CD4-positive, alpha-beta T cell treated with Interleukin-15 for 1 hour (primary cell): ENCODE data around the gene LCE2B.
"Not testable (repeated sequence)": the region's sequence is repeated elsewhere in the genome, so short reads cannot be mapped to it uniquely, and the experiment has no call there.

ENCODE experiments used
- DNase-seq: peaks from one replicate; pipeline ENCODE4 v3.0.0-alpha.2; 2020

LCE2B gene

GRCh38 chr1:152685823-152686222 is at the start of gene LCE2B:
LCE2B (plus strand) TSS chr1:152686123; CDS start chr1:152686844, 721 bp downstream.
- DNase-seq: not testable (repeated sequence)

- no peak for DNase-seq
Observed at GRCh38 chr1:152640351-152640750, 45.6 kb upstream of the LCE2B start.

- DNase-seq: no peak
Observed at GRCh38 chr1:152643945-152644344, 42.0 kb upstream of the LCE2B start.

- no peak for DNase-seq
Observed at GRCh38 chr1:152645146-152645545, 40.8 kb upstream of the LCE2B start.

GRCh38 chr1:152646656-152647055 is 39.3 kb upstream of the LCE2B start:
- DNase-seq: no peak

- DNase-seq: no peak
Observed at GRCh38 chr1:152654110-152654509, 31.8 kb upstream of the LCE2B start.

GRCh38 chr1:152656459-152656858 is 29.5 kb upstream of the LCE2B start:
- no peak for DNase-seq

GRCh38 chr1:152657677-152658076 is 28.2 kb upstream of the LCE2B start:
- no peak for DNase-seq

- DNase-seq: no peak
Observed at GRCh38 chr1:152658649-152659048, 27.3 kb upstream of the LCE2B start.

- no peak for DNase-seq
Observed at GRCh38 chr1:152663098-152663497, 22.8 kb upstream of the LCE2B start, which contains the start of gene LCE2D. LCE2D (plus strand) TSS chr1:152663380; CDS start chr1:152664106, 726 bp downstream.

- not testable (repeated sequence) for DNase-seq
Observed at GRCh38 chr1:152666171-152666570, 19.8 kb upstream of the LCE2B start.

GRCh38 chr1:152667648-152668047 is 18.3 kb upstream of the LCE2B start:
- DNase-seq: no peak

GRCh38 chr1:152673016-152673415 is 12.9 kb upstream of the LCE2B start:
- no peak for DNase-seq

- DNase-seq: not testable (repeated sequence)
Observed at GRCh38 chr1:152674983-152675382, 10.9 kb upstream of the LCE2B start, which contains the start of gene LCE2C. LCE2C (plus strand) TSS chr1:152675279; CDS start chr1:152676016, 737 bp downstream.

GRCh38 chr1:152679459-152679858 is 6.5 kb upstream of the LCE2B start:
- DNase-seq: no peak

GRCh38 chr1:152681616-152682015 is 4.3 kb upstream of the LCE2B start:
- DNase-seq: no peak

- DNase-seq: no peak
Observed at GRCh38 chr1:152683846-152684245, 2.1 kb upstream of the LCE2B start.

GRCh38 chr1:152697701-152698600 is 12.0 kb downstream of the LCE2B start, which contains the start of gene LCE2A:
LCE2A (plus strand) TSS chr1:152698345; CDS start chr1:152698902, 557 bp downstream.
- DNase-seq: no peak

- DNase-seq: no peak
Observed at GRCh38 chr1:152699746-152700145, 13.8 kb downstream of the LCE2B start.

GRCh38 chr1:152707860-152708259 is 21.9 kb downstream of the LCE2B start, which contains the start of gene LCE4A:
LCE4A (plus strand) TSS chr1:152708160; CDS start chr1:152709076, 916 bp downstream.
- no peak for DNase-seq

GRCh38 chr1:152718238-152718637 is 32.3 kb downstream of the LCE2B start:
- no peak for DNase-seq

GRCh38 chr1:152725261-152725660 is 39.3 kb downstream of the LCE2B start:
- DNase-seq: no peak

GRCh38 chr1:152728986-152729385 is 43.1 kb downstream of the LCE2B start:
- no peak for DNase-seq

GRCh38 chr1:152735648-152736047 is 49.7 kb downstream of the LCE2B start:
- DNase-seq: no peak
